HEK293T (cell line): ENCODE data around the gene TRAPPC11.

Experiments used
- CTCF ChIA-PET: fragments of 350-600 bp; formaldehyde crosslinking; extraction: SDS; loops from one replicate; lab custom pipeline; 2021; ENCODE audit warnings: antibody characterized with exemption, inconsistent platforms; lab: Yijun Ruan, JAX
- POLR2A ChIA-PET: fragments of 350-600 bp; formaldehyde crosslinking; extraction: SDS; loops from one replicate; lab custom pipeline; 2020; ENCODE audit warnings: antibody characterized with exemption, inconsistent platforms; lab: Yijun Ruan, JAX
- DNase-seq: peaks from one replicate; pipeline ENCODE4 v3.0.0; 2012; ENCODE audit warnings: mixed read lengths; ENCODE audit errors: extremely low spot score
- BHLHE40 ChIP-seq: fragments of 450-650 bp; IDR thresholded peaks from 2 replicates; pipeline ENCODE4 v1.6.1; 2016; ENCODE audit warnings: mild to moderate bottlenecking, moderate library complexity, borderline replicate concordance
- CTBP1 ChIP-seq: fragments of 450-650 bp; IDR thresholded peaks from 2 replicates; pipeline ENCODE4 v1.6.1; 2016; ENCODE audit warnings: borderline replicate concordance
- ELF4 ChIP-seq: fragments of 450-650 bp; IDR thresholded peaks from 2 replicates; pipeline ENCODE4 v1.6.1; 2017; ENCODE audit warnings: antibody characterized with exemption
- FOXA1 ChIP-seq: fragments of 450-650 bp; IDR thresholded peaks from 2 replicates; pipeline ENCODE4 v1.6.1; 2016; ENCODE audit warnings: mild to moderate bottlenecking
- FOXK2 ChIP-seq: fragments of 450-650 bp; IDR thresholded peaks from 2 replicates; pipeline ENCODE4 v1.6.1; 2016; ENCODE audit warnings: mild to moderate bottlenecking
- FOXM1 ChIP-seq: fragments of 450-650 bp; IDR thresholded peaks from 2 replicates; pipeline ENCODE4 v1.6.1; 2017; ENCODE audit warnings: mild to moderate bottlenecking, borderline replicate concordance
- HDGF ChIP-seq: fragments of 450-650 bp; IDR thresholded peaks from 2 replicates; pipeline ENCODE4 v1.6.1; 2017; ENCODE audit warnings: antibody characterized with exemption, borderline replicate concordance
- L3MBTL2 ChIP-seq: fragments of 450-650 bp; conservative IDR thresholded peaks from 2 replicates; pipeline ENCODE4 v1.6.1; 2016; ENCODE audit warnings: mild to moderate bottlenecking
- LEF1 ChIP-seq: fragments of 450-650 bp; IDR thresholded peaks from 2 replicates; pipeline ENCODE4 v1.6.1; 2017; ENCODE audit warnings: mild to moderate bottlenecking, borderline replicate concordance
- NFRKB ChIP-seq: fragments of 450-650 bp; IDR thresholded peaks from 2 replicates; pipeline ENCODE4 v1.6.1; 2016; ENCODE audit warnings: mild to moderate bottlenecking, moderate library complexity
- PKNOX1 ChIP-seq: fragments of 450-650 bp; IDR thresholded peaks from 2 replicates; pipeline ENCODE4 v1.6.1; 2016
- SP1 ChIP-seq: fragments of 450-650 bp; IDR thresholded peaks from 2 replicates; pipeline ENCODE4 v1.6.1; 2017
- SUZ12 ChIP-seq: fragments of 450-650 bp; IDR thresholded peaks from 2 replicates; pipeline ENCODE4 v1.6.1; 2016; ENCODE audit warnings: mild to moderate bottlenecking
- TARDBP ChIP-seq: fragments of 450-650 bp; IDR thresholded peaks from 2 replicates; pipeline ENCODE4 v1.6.1; 2016
- ZNF384 ChIP-seq: fragments of 450-650 bp; IDR thresholded peaks from 2 replicates; pipeline ENCODE4 v1.6.1; 2016

The TRAPPC11 gene

GRCh38 chr4:183757060-183757459 is 98.0 kb downstream of the TRAPPC11 start:
- POLR2A ChIA-PET = no interaction called here
- DNase-seq = no peak
- TF ChIP-seq SUZ12 (no peak), TARDBP (no peak)
- CTCF ChIA-PET = no interaction called here

GRCh38 chr4:183758061-183758757 is 99.1 kb downstream of the TRAPPC11 start:
- no peak for DNase-seq
- POLR2A ChIA-PET = no interaction called here
- CTCF ChIA-PET = interaction anchor here (1.6 kb wide), 1 partner anchor 9 kb away, joined by 3 read pairs; no protein-coding TSS in a partner anchor

GRCh38 chr4:183758758-183759447 is 99.8 kb downstream of the TRAPPC11 start:
- DNase-seq = no peak
- CTCF ChIA-PET = interaction anchor here (0.7 to 1.6 kb wide), 2 partner anchors 9 to 79 kb away, joined by 3 read pairs; no protein-coding TSS in a partner anchor
- no peak for TF ChIP-seq FOXM1
- TF ChIP-seq CTBP1 = no peak
- TF ChIP-seq ZNF384 = no peak
- TF ChIP-seq L3MBTL2 = no peak
- POLR2A ChIA-PET = no interaction called here

More at GRCh38 chr4:183758061-183758757, 99.1 kb downstream of the TRAPPC11 start:
- no peak for TF ChIP-seq LEF1
- no peak for TF ChIP-seq SUZ12
- no peak for TF ChIP-seq TARDBP
- TF ChIP-seq FOXM1 = no peak
- TF ChIP-seq ELF4 = no peak
- no peak for TF ChIP-seq ZNF384
- TF ChIP-seq FOXK2 = no peak
- TF ChIP-seq FOXA1 = no peak
- TF ChIP-seq HDGF = no peak
- TF ChIP-seq BHLHE40 = no peak
- TF ChIP-seq SP1 = no peak
- TF ChIP-seq NFRKB = no peak

GRCh38 chr4:183760326-183760725 is 101.2 kb downstream of the TRAPPC11 start:
- ChIA-PET POLR2A (no interaction called here), CTCF (interaction anchor here (0.8 to 0.9 kb wide), 2 partner anchors 21 to 895 kb away, joined by 3 to 4 read pairs; no protein-coding TSS in a partner anchor)
- no peak for DNase-seq
- TF ChIP-seq LEF1 = no peak
- TF ChIP-seq FOXK2 = no peak
- no peak for TF ChIP-seq TARDBP
- TF ChIP-seq ZNF384 = no peak
- TF ChIP-seq ELF4 = no peak
- no peak for TF ChIP-seq BHLHE40
- no peak for TF ChIP-seq HDGF
- TF ChIP-seq L3MBTL2 = no peak
- TF ChIP-seq FOXA1 = no peak
- no peak for TF ChIP-seq PKNOX1
- no peak for TF ChIP-seq SUZ12
- TF ChIP-seq CTBP1 = no peak
- no peak for TF ChIP-seq FOXM1
- no peak for TF ChIP-seq SP1
